Neural progenitor cell (in vitro differentiated cells): Measurements from ENCODE around the gene SPTB.

Source experiments
- CTCF ChIP-seq: fragments of 200-600 bp; sonication (generic); IDR thresholded peaks from 2 replicates; pipeline ENCODE4 v1.5.1; 2017; ENCODE audit warnings: antibody characterized with exemption, mild to moderate bottlenecking
- EZH2 ChIP-seq: fragments of 200-600 bp; sonication (generic); IDR thresholded peaks from 2 replicates; pipeline ENCODE4 v1.6.1; 2017; ENCODE audit warnings: antibody characterized with exemption, mild to moderate bottlenecking, moderate library complexity

- no peak for TF ChIP-seq CTCF
- TF ChIP-seq EZH2 = no peak
Observed at GRCh38 chr14:64843548-64843947, 36.2 kb downstream of the SPTB start.
